Pancreas (tissue), 10 donors: ENCODE data around the gene TEK. TPM values are rescaled to one million over a fixed set of nuclear protein-coding genes. Genes with fewer than 3 reads are reported as not detected.

Experiments used
- ATAC-seq, 4 donors: fragments of 200-7000 bp; cut with Tn5 transposase; one replicate each; pipeline versions ENCODE4 v1.8.0 to v1.9.1; 2020; ENCODE audit warnings: mild to moderate bottlenecking in 4 of 4, moderate library complexity in 4 of 4
- DNase-seq, 6 donors: peaks; one replicate each; pipeline ENCODE4 v3.0.0-alpha.2; 2020
- FAIRE-seq: peaks from 2 replicates; lab custom pipeline; 2012; peaks lifted over from hg19 to GRCh38; lab: Jason Lieb, UNC
- H3K27ac ChIP-seq, 4 donors: fragments of 200-600 bp; sonication (generic); 1 replicate in 3 of 4; 2 replicates in 1 of 4; pipeline versions ENCODE4 v1.5.0 to v1.8.0; 2020
- H3K27me3 ChIP-seq, 4 donors: fragments of 200-600 bp; one replicate each; pipeline ENCODE4 v1.8.0; 2021
- H3K36me3 ChIP-seq, 3 donors: fragments of 200-600 bp; sonication (generic) in 1 of 3; one replicate each; pipeline versions ENCODE4 v1.5.0 to v1.8.0; 2020 to 2021
- H3K4me1 ChIP-seq, 3 donors: fragments of 200-600 bp; one replicate each; pipeline ENCODE4 v1.8.0; 2021
- H3K4me3 ChIP-seq, 4 donors: fragments of 200-600 bp; sonication (generic) in 2 of 4; one replicate each; pipeline versions ENCODE4 v1.5.0 to v1.8.0; 2020 to 2021
- H3K9me3 ChIP-seq, 4 donors: fragments of 200-600 bp; one replicate each; pipeline ENCODE4 v1.8.0; 2021
- CTCF ChIP-seq, 4 donors: fragments of 200-600 bp; sonication (generic) in 3 of 4; IDR thresholded peaks; one replicate each; pipeline versions ENCODE4 v1.5.0 to v1.8.0; 2021; ENCODE audit warnings: antibody characterized with exemption in 4 of 4
- WGBS, 2 donors: extraction: QIAGEN DNeasy Blood & Tissue Kit; methylation state at CpG; one replicate each; pipeline ENCODE4 v1.1.7; 2013; 5-methylcytosine and 5-hydroxymethylcytosine counted together
- intact Hi-C, 3 donors: fragments of 100-400 bp; cut with DNase I; formaldehyde crosslinking; loops; one replicate each; pipeline versions ENCODE4 v1.11.1 to v1.14.2; 2022
- polyA plus RNA-seq, 2 donors: library from polyadenylated mRNA; stranded (reverse); fragments of 200-250 nt; gene quantifications; one replicate each; pipeline ENCODE4 v1.2.3, GENCODE V29; 2013
- total RNA-seq, 6 donors: library from RNA; stranded (reverse); fragmentation: NEBNext Ultra II Directional in 4 of 6; extraction: Animal tissue kit (Norgen Biotek cat#: 25700) in 4 of 6; gene quantifications; one replicate each; pipeline versions ENCODE4 v1.2.1 to v1.2.4, GENCODE V29; 2021 to 2023
- donor health status: healthy with polysubstance abuse.
- donor health status: DM: no; HTN: no; CAD: no; lungs with moderate emphysema.
- donor health status: DM: no; HTN: no; CAD: no.
- donor health status: control.
- donor health status: control.
- donor health status: Bipolar disorder and iron deficiency.
- donor health status: DM: yes; HTN: yes; CAD: no.
- donor health status: DM: no; HTN: no; CAD: no.
- donor health status: DM: no; HTN: no; CAD: no.
- donor health status: DM: yes; HTN: yes; CAD: no.

The TEK gene
- total and polyA plus RNA-seq, 8 donors, result 0.91 to 3.8 (median 1.9) TPM

- no peaks in the 10 kb centered on the region for H3K9me3 ChIP-seq
- FAIRE-seq, result no peak
These were observed 22.7 kb downstream of the TEK start for GRCh38 chr9:27131731-27132130.

GRCh38 chr9:27133817-27134216 lies 24.8 kb downstream of the TEK start:
- no peak overlapping the region for H3K27ac ChIP-seq
- FAIRE-seq (no peak), ATAC-seq (no peak), DNase-seq (no peak)
- 42 to 58% methylated on average over 4 of the region's 4 CpGs for WGBS, 2 donors
- H3K4me3 ChIP-seq, result no peak overlapping the region
- H3K4me1 ChIP-seq, result no peaks in the 10 kb centered on the region
- intact Hi-C loops, result no loop called here
- H3K36me3 ChIP-seq, result no peaks in the 10 kb centered on the region
- H3K27me3 ChIP-seq, result no peaks in the 10 kb centered on the region
- no peak for TF ChIP-seq CTCF (IDR thresholded peaks at IDR 0.05)
- no peaks in the 10 kb centered on the region for H3K9me3 ChIP-seq

More at GRCh38 chr9:27131731-27132130, 22.7 kb downstream of the TEK start:
- WGBS, 2 donors, result 67 to 85% methylated on average over 4 of the region's 4 CpGs
- no peak for TF ChIP-seq CTCF (IDR thresholded peaks at IDR 0.05)
- no peak overlapping the region for H3K4me3 ChIP-seq
- ATAC-seq (no peak), DNase-seq (no peak)
- intact Hi-C loops, result no loop called here
- H3K27ac ChIP-seq, result no peak overlapping the region
- H3K36me3 ChIP-seq, result no peaks in the 10 kb centered on the region
- H3K27me3 ChIP-seq, result no peaks in the 10 kb centered on the region
- no peaks in the 10 kb centered on the region for H3K4me1 ChIP-seq

GRCh38 chr9:27142299-27142930 lies 33.4 kb downstream of the TEK start:
- FAIRE-seq (no peak), DNase-seq (no peak), ATAC-seq (no peak)
- no peak for TF ChIP-seq CTCF (IDR thresholded peaks at IDR 0.05)
- intact Hi-C loops, result no loop called here
- Histone ChIP-seq H3K4me3 (no peak overlapping the region), H3K36me3 (no peaks in the 10 kb centered on the region), H3K27ac (no peak overlapping the region), H3K27me3 (no peaks in the 10 kb centered on the region), H3K4me1 (no peaks in the 10 kb centered on the region), H3K9me3 (no peaks in the 10 kb centered on the region)
- WGBS, 2 donors, result 62 to 69% methylated on average over 7 of the region's 7 CpGs

- no peaks in the 10 kb centered on the region for H3K36me3 ChIP-seq
- ATAC-seq, result no peak
- no peaks in the 10 kb centered on the region for H3K9me3 ChIP-seq
- H3K27ac ChIP-seq, result no peak overlapping the region
- TF ChIP-seq CTCF (IDR thresholded peaks at IDR 0.05), result no peak
- no peak overlapping the region for H3K4me3 ChIP-seq
- H3K27me3 ChIP-seq, result no peaks in the 10 kb centered on the region
- intact Hi-C loops, result no loop called here
- no peaks in the 10 kb centered on the region for H3K4me1 ChIP-seq
- WGBS, 2 donors, result 53 to 56% methylated on average over 3 of the region's 3 CpGs
- no peak for FAIRE-seq
- DNase-seq, result no peak
These were observed 36.1 kb downstream of the TEK start for GRCh38 chr9:27145143-27145542.

GRCh38 chr9:27149651-27150050 lies 40.6 kb downstream of the TEK start:
- no peaks in the 10 kb centered on the region for H3K9me3 ChIP-seq
- intact Hi-C loops, result no loop called here
- no peak for ATAC-seq
- DNase-seq, result no peak
- WGBS, 2 donors, result 56 to 72% methylated on average over 2 of the region's 2 CpGs
- no peaks in the 10 kb centered on the region for H3K36me3 ChIP-seq
- no peaks in the 10 kb centered on the region for H3K4me1 ChIP-seq
- H3K27me3 ChIP-seq, result no peaks in the 10 kb centered on the region
- H3K27ac ChIP-seq, result no peak overlapping the region
- H3K4me3 ChIP-seq, result no peak overlapping the region
- FAIRE-seq, result no peak
- TF ChIP-seq CTCF (IDR thresholded peaks at IDR 0.05), result no peak
